Gastrocnemius medialis (tissue), 4 donors: ENCODE data around the gene GCC2.

Source experiments
- POLR2A ChIP-seq, 2 donors: fragments of 450-650 bp; IDR thresholded peaks; one replicate each; pipeline ENCODE4 v1.6.1; 2017; ENCODE audit warnings: antibody characterized with exemption in 2 of 2, mild to moderate bottlenecking in 2 of 2, moderate library complexity in 2 of 2
- TF ChIP-seq, protein P1 (sequence below), 5 experiments: fragments of 450-650 bp in 3 of 5; fragments of 200-600 bp in 2 of 5; sonication (generic) in 2 of 5; IDR thresholded peaks in 4 of 5; conservative IDR thresholded peaks in 1 of 5; 1 replicate in 4 of 5; 2 replicates in 1 of 5; pipeline ENCODE4 v1.5.1; 2016 to 2019; ENCODE audit warnings: antibody characterized with exemption in 5 of 5, mild to moderate bottlenecking in 3 of 5, moderate library complexity in 3 of 5

DNA sequence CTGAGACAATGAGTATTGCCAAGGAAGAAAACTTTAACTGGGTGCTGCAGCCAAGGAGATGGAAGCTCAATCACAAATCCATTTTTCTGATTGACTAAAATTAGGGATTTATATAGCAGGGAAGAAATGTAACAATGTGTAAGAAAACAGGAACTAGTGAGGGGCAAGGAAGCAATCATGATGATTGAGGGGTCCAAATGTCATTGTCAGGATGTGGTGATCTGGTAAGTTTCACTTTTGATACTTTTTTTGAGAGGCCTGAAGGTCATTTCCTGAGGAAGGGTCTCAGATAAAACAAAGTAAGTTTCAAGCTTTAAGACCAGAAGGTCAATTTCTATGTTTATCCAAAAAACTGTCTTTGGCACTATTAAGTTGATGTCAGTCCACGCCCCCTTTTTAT, 12.0 kb upstream of the GCC2 start:
- TF ChIP-seq, protein P1, sequence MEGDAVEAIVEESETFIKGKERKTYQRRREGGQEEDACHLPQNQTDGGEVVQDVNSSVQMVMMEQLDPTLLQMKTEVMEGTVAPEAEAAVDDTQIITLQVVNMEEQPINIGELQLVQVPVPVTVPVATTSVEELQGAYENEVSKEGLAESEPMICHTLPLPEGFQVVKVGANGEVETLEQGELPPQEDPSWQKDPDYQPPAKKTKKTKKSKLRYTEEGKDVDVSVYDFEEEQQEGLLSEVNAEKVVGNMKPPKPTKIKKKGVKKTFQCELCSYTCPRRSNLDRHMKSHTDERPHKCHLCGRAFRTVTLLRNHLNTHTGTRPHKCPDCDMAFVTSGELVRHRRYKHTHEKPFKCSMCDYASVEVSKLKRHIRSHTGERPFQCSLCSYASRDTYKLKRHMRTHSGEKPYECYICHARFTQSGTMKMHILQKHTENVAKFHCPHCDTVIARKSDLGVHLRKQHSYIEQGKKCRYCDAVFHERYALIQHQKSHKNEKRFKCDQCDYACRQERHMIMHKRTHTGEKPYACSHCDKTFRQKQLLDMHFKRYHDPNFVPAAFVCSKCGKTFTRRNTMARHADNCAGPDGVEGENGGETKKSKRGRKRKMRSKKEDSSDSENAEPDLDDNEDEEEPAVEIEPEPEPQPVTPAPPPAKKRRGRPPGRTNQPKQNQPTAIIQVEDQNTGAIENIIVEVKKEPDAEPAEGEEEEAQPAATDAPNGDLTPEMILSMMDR (IDR thresholded peaks at IDR 0.05 in 4 of 5, conservative IDR thresholded peaks at IDR 0.05 in 1 of 5), result no peak
- TF ChIP-seq POLR2A (IDR thresholded peaks at IDR 0.05), result no peak
